Measurements from ENCODE around the gene OR4K13. TPM values are rescaled to one million over a fixed set of nuclear protein-coding genes. Genes with fewer than 3 reads are reported as not detected.

Gene OR4K13
- total and polyA plus RNA-seq, 10 of the 15 experiments (the other 5 are each of a cell fraction or from before 2014, with no cell fraction given), result not detected

DNA sequence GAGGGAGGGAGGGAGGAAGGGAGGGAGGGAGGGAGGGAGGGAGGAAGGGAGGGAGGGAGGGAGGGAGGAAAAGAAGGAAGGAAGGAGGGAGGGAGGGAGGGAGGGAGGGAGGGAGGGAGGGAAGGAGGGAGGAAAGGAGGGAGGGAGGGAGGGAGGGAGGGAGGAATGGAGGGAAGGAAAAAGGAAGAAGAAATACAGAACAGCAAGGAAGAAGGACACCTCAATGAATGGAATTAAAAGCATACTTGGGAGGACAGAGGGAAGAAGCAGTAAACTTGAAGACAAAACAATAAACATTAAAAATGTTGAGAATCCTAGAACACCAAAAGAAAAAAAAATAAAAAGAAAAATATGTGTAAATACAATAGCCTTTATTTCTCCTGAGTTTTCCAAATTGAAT lies 27.7 kb downstream of the OR4K13 start (continued):
- TF ChIP-seq ETV6 (conservative IDR thresholded peaks at IDR 0.05 in 1 of 2, IDR thresholded peaks at IDR 0.05 in 1 of 2; ENCODE audit: borderline replicate concordance in 1 of 2, low read depth in 1 of 2), result no peak
- TF ChIP-seq, protein P1, sequence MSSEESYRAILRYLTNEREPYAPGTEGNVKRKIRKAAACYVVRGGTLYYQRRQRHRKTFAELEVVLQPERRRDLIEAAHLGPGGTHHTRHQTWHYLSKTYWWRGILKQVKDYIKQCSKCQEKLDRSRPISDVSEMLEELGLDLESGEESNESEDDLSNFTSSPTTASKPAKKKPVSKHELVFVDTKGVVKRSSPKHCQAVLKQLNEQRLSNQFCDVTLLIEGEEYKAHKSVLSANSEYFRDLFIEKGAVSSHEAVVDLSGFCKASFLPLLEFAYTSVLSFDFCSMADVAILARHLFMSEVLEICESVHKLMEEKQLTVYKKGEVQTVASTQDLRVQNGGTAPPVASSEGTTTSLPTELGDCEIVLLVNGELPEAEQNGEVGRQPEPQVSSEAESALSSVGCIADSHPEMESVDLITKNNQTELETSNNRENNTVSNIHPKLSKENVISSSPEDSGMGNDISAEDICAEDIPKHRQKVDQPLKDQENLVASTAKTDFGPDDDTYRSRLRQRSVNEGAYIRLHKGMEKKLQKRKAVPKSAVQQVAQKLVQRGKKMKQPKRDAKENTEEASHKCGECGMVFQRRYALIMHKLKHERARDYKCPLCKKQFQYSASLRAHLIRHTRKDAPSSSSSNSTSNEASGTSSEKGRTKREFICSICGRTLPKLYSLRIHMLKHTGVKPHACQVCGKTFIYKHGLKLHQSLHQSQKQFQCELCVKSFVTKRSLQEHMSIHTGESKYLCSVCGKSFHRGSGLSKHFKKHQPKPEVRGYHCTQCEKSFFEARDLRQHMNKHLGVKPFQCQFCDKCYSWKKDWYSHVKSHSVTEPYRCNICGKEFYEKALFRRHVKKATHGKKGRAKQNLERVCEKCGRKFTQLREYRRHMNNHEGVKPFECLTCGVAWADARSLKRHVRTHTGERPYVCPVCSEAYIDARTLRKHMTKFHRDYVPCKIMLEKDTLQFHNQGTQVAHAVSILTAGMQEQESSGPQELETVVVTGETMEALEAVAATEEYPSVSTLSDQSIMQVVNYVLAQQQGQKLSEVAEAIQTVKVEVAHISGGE (CRISPR knock-in tag; IDR thresholded peaks at IDR 0.05), result no peak

DNA sequence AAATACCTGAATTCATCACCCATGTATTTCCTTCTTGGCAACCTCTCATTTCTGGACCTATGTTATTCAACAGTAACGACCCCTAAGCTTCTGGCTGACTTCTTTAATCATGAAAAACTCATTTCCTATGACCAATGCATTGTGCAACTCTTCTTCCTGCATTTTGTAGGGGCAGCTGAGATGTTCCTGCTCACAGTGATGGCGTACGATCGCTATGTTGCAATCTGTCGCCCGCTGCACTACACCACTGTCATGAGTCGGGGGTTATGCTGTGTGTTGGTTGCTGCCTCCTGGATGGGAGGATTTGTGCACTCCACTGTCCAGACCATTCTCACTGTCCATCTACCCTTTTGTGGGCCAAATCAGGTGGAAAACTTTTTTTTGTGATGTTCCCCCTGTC lies 33.5 kb downstream of the OR4K13 start:
- BruUV-seq (replicated peaks), result no TSS peak
- no peak overlapping the region for H3K4me3 ChIP-seq
- 70% methylated on average over 7 of the region's 7 CpGs for WGBS (ENCODE audit: insufficient coverage, insufficient replicate concordance, low lambda C conversion rate, missing lambda C conversion rate)
- DNase-seq (ENCODE audit: low read depth, low spot score) (no peak), FAIRE-seq (no peak), ATAC-seq (no peak)
- ChIA-PET SMC1A (ENCODE audit: uncharacterized antibody, unreplicated experiment) (no interaction called here), RAD21 (ENCODE audit: unreplicated experiment) (no interaction called here), CTCF (no interaction called here), POLR2A (no interaction called here)
- H3K79me2 ChIP-seq (ENCODE audit: control insufficient read depth, insufficient read depth, low read length), result no peaks in the 10 kb centered on the region
- in situ Hi-C loops (cut with MboI), result no loop called here
- H3K4me2 ChIP-seq (ENCODE audit: control insufficient read depth, insufficient read depth), result no peak overlapping the region
- no peaks in the 10 kb centered on the region for H3K4me1 ChIP-seq (ENCODE audit: control insufficient read depth, insufficient read depth, low read length)
- H3K27me3 ChIP-seq (replicated peaks in 1 of 2; ENCODE audit: control insufficient read depth in 2 of 2, insufficient read depth in 2 of 2, low read length in 1 of 2), result no peaks in the 10 kb centered on the region
- no peak overlapping the region for H3K27ac ChIP-seq (ENCODE audit: control insufficient read depth, insufficient read depth)
- no peaks in the 10 kb centered on the region for H4K20me1 ChIP-seq (ENCODE audit: control insufficient read depth, insufficient read depth)
- H3K36me3 ChIP-seq (ENCODE audit: control insufficient read depth in 2 of 2, insufficient read depth in 2 of 2, low read length in 1 of 2), result no peaks in the 10 kb centered on the region
- no peaks in the 10 kb centered on the region for H3K9me3 ChIP-seq (replicated peaks; ENCODE audit: control insufficient read depth, insufficient read depth, low read length)
- intact Hi-C loops (cut with micrococcal nuclease; ENCODE audit: unreplicated experiment), result no loop called here
- no peak overlapping the region for H2AFZ ChIP-seq (ENCODE audit: control insufficient read depth, low read depth, low read length)
- H3K9ac ChIP-seq (ENCODE audit: control insufficient read depth, insufficient read depth, low read length), result no peak overlapping the region
- TF ChIP-seq CBFB (IDR thresholded peaks at IDR 0.05; ENCODE audit: low read depth) (no peak), SRF (IDR thresholded peaks at IDR 0.05; ENCODE audit: low read depth in 2 of 2, low read length in 2 of 2) (no peak)
